ENCODE results near the gene TPTE2.

The TPTE2 gene

GRCh38 chr13:19597523-19597922, 36.2 kb upstream of the TPTE2 start:
- Histone ChIP-seq H3K27ac (ENCODE audit: low read depth, low read length, poor library complexity, severe bottlenecking) (no peak overlapping the region), H4K20me1 (ENCODE audit: insufficient read depth, low read length) (no peaks in the 10 kb centered on the region), H3F3A (ENCODE audit: insufficient read depth, low read length) (no peaks in the 10 kb centered on the region), H2AFZ (ENCODE audit: low read length) (no peak overlapping the region), H3K9me2 (ENCODE audit: low read depth, low read length) (no peaks in the 10 kb centered on the region), H3K4me1 (ENCODE audit: insufficient read depth, low read length, severe bottlenecking) (peaks cover 11% of the 10 kb centered on the region), H3K4me2 (ENCODE audit: low read length) (no peak overlapping the region), H3K9me3 (ENCODE audit: low read length) (no peaks in the 10 kb centered on the region), H3K27me3 (ENCODE audit: insufficient read depth, low read length) (no peaks in the 10 kb centered on the region; the same call in 1 of the 2 replicates), H3K79me2 (ENCODE audit: insufficient read depth, low read length) (no peaks in the 10 kb centered on the region), H3K9ac (ENCODE audit: low read length) (no peak overlapping the region), H3K36me3 (ENCODE audit: insufficient read depth, low read length) (no peaks in the 10 kb centered on the region), H3K4me3 (ENCODE audit: low read depth, low read length, poor library complexity, severe bottlenecking) (no peak overlapping the region)
- TF ChIP-seq EZH2 (IDR thresholded peaks at IDR 0.05; ENCODE audit: borderline replicate concordance, low read length) (no peak), CTCF (IDR thresholded peaks at IDR 0.05; ENCODE audit: low read length) (no peak)

DNA sequence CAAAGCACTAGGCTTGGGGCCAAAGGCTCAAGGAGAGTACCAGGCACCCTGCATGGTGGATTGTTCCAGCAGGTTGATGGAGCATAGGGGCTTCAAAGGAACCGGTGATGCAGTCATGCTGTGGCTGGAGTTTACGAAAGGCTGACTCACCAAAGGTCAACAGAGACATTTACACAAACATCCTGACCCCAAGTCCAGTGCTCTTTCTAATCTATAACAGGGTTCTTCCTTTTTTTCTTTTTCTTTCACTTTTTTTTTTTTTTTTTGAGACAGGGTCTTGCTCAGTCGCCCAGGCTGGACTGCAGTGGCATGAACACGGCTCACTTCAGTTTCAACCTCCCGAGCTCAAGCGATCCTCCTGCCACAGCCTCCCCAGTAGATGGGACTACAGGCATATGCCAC, 35.6 kb upstream of the TPTE2 start:
- H3K36me3 ChIP-seq (ENCODE audit: insufficient read depth, low read length): no peaks in the 10 kb centered on the region
- H3K4me2 ChIP-seq (ENCODE audit: low read length): no peak overlapping the region
- TF ChIP-seq CTCF (IDR thresholded peaks at IDR 0.05; ENCODE audit: low read length): no peak
- TF ChIP-seq EZH2 (IDR thresholded peaks at IDR 0.05; ENCODE audit: borderline replicate concordance, low read length): no peak
- H4K20me1 ChIP-seq (ENCODE audit: insufficient read depth, low read length): no peaks in the 10 kb centered on the region
- H3K9me3 ChIP-seq (ENCODE audit: low read length): no peaks in the 10 kb centered on the region
- no peak overlapping the region for H2AFZ ChIP-seq (ENCODE audit: low read length)
- H3K27ac ChIP-seq (ENCODE audit: low read depth, low read length, poor library complexity, severe bottlenecking): no peak overlapping the region
- no peak overlapping the region for H3K4me3 ChIP-seq (ENCODE audit: low read depth, low read length, poor library complexity, severe bottlenecking)
- H3K4me1 ChIP-seq (ENCODE audit: insufficient read depth, low read length, severe bottlenecking): peaks cover 6% of the 10 kb centered on the region
- H3K9ac ChIP-seq (ENCODE audit: low read length): no peak overlapping the region
- no peaks in the 10 kb centered on the region for H3K79me2 ChIP-seq (ENCODE audit: insufficient read depth, low read length)
- H3F3A ChIP-seq (ENCODE audit: insufficient read depth, low read length): no peaks in the 10 kb centered on the region
- H3K27me3 ChIP-seq (ENCODE audit: insufficient read depth, low read length): no peaks in the 10 kb centered on the region
- H3K9me2 ChIP-seq (ENCODE audit: low read depth, low read length): no peaks in the 10 kb centered on the region

GRCh38 chr13:19596086-19596485, 34.8 kb upstream of the TPTE2 start:
- no peak for TF ChIP-seq CTCF (IDR thresholded peaks at IDR 0.05; ENCODE audit: low read length)
- no peak for TF ChIP-seq EZH2 (IDR thresholded peaks at IDR 0.05; ENCODE audit: borderline replicate concordance, low read length)
- H3K4me3 ChIP-seq (ENCODE audit: low read depth, low read length, poor library complexity, severe bottlenecking): no peak overlapping the region
- no peak overlapping the region for H3K27ac ChIP-seq (ENCODE audit: low read depth, low read length, poor library complexity, severe bottlenecking)

More at GRCh38 chr13:19596086-19596485, 34.8 kb upstream of the TPTE2 start:
- no peaks in the 10 kb centered on the region for H3K4me1 ChIP-seq (ENCODE audit: insufficient read depth, low read length, severe bottlenecking)
- H3K9me3 ChIP-seq (ENCODE audit: low read length): no peaks in the 10 kb centered on the region
- H3F3A ChIP-seq (ENCODE audit: insufficient read depth, low read length): no peaks in the 10 kb centered on the region
- no peaks in the 10 kb centered on the region for H3K79me2 ChIP-seq (ENCODE audit: insufficient read depth, low read length)
- H2AFZ ChIP-seq (ENCODE audit: low read length): no peak overlapping the region
- H3K4me2 ChIP-seq (ENCODE audit: low read length): no peak overlapping the region
- H3K9me2 ChIP-seq (ENCODE audit: low read depth, low read length): no peaks in the 10 kb centered on the region
- H3K27me3 ChIP-seq (ENCODE audit: insufficient read depth, low read length): no peaks in the 10 kb centered on the region
- H4K20me1 ChIP-seq (ENCODE audit: insufficient read depth, low read length): no peaks in the 10 kb centered on the region
- no peak overlapping the region for H3K9ac ChIP-seq (ENCODE audit: low read length)
- no peaks in the 10 kb centered on the region for H3K36me3 ChIP-seq (ENCODE audit: insufficient read depth, low read length)

Data from OCI-LY1 (cell line).